ENCODE results near the gene KRR1.

- TF ChIP-seq CTCF (conservative IDR thresholded peaks at IDR 0.05 in 1 of 2, IDR thresholded peaks at IDR 0.05 in 1 of 2; ENCODE audit: extremely low read depth in 1 of 2, insufficient read depth in 1 of 2, low read depth in 1 of 2, low read length in 2 of 2) (no peak), EZH2 (IDR thresholded peaks at IDR 0.05; ENCODE audit: borderline replicate concordance, low read length) (no peak)
These were observed 20.2 kb downstream of the KRR1 start for GRCh38 chr12:75491169-75491568.

Measured in mammary epithelial cell (primary cell).